ENCODE measurements around the gene TNFRSF14. TPM values are rescaled to one million over a fixed set of nuclear protein-coding genes. Genes with fewer than 3 reads are reported as not detected.

The TNFRSF14 gene
- total and polyA plus RNA-seq, 2 experiments from 2014 or later = not detected

DNA sequence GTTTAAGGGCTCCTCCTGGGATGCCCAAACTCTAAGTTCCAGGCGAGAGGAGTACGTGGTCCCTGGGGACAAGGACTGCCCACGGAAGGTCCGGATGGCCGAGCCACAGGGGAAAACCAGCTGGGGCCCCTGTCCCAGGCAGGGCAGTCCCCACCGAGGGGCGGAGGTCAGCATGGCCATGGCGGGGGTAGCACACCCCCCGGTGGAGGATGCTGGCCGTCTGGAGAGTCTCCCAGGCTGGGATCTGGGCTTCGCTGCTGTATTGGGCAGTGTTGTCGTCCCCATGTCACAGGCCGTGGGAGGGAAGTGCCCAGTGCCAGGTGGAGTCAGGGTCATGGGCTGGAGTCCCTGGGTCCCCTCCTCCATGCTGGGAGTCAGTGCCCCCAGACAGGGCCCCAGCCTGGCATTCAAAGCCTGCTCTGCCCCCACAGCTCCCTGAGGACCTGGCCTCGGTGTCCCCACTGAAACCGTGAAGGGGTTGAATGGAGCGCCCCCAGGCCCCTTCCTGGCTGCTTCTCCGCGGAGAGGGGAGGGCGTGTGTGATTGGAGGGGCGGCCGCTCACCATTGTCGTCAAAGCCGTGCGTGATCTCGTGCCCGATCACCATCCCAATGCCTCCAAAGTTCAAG, 37.2 kb downstream of the TNFRSF14 start:
- Histone ChIP-seq H3K4me3 (no peak overlapping the region), H3K4me1 (ENCODE audit: insufficient read depth) (no peaks in the 10 kb centered on the region), H3K4me2 (no peak overlapping the region), H4K20me1 (replicated peaks; ENCODE audit: insufficient read depth) (no peaks in the 10 kb centered on the region), H2AFZ (no peak overlapping the region), H3K36me3 (ENCODE audit: insufficient read depth) (no peaks in the 10 kb centered on the region), H3K79me2 (replicated peaks; ENCODE audit: insufficient read depth) (no peaks in the 10 kb centered on the region), H3K27me3 (ENCODE audit: insufficient read depth) (no peaks in the 10 kb centered on the region), H3F3A (replicated peaks; ENCODE audit: low read depth) (no peaks in the 10 kb centered on the region), H3K27ac (ENCODE audit: low read depth) (no peak overlapping the region), H3K9me2 (ENCODE audit: insufficient read depth) (no peaks in the 10 kb centered on the region)
- ATAC-seq (no peak), DNase-seq (ENCODE audit: low spot score) (no peak)
- Mint-ChIP-seq H3K4me3 (no peak overlapping the region), H3K4me1 (no peaks in the 10 kb centered on the region), H3K36me3 (ENCODE audit: low read depth) (peaks cover 15% of the 10 kb centered on the region; the same call in 2 of the 3 replicates), H3K27me3 (ENCODE audit: insufficient read depth, low read depth, poor library complexity) (peaks cover 5% of the 10 kb centered on the region), H3K9me3 (peaks cover 14% of the 10 kb centered on the region), H3K27ac (no peak overlapping the region)
- TF ChIP-seq JUNB (IDR thresholded peaks at IDR 0.05; ENCODE audit: unreplicated experiment) (no peak), ZNF114 (CRISPR knock-in tag; IDR thresholded peaks at IDR 0.05) (no peak)
- TF ChIP-seq, protein P1, sequence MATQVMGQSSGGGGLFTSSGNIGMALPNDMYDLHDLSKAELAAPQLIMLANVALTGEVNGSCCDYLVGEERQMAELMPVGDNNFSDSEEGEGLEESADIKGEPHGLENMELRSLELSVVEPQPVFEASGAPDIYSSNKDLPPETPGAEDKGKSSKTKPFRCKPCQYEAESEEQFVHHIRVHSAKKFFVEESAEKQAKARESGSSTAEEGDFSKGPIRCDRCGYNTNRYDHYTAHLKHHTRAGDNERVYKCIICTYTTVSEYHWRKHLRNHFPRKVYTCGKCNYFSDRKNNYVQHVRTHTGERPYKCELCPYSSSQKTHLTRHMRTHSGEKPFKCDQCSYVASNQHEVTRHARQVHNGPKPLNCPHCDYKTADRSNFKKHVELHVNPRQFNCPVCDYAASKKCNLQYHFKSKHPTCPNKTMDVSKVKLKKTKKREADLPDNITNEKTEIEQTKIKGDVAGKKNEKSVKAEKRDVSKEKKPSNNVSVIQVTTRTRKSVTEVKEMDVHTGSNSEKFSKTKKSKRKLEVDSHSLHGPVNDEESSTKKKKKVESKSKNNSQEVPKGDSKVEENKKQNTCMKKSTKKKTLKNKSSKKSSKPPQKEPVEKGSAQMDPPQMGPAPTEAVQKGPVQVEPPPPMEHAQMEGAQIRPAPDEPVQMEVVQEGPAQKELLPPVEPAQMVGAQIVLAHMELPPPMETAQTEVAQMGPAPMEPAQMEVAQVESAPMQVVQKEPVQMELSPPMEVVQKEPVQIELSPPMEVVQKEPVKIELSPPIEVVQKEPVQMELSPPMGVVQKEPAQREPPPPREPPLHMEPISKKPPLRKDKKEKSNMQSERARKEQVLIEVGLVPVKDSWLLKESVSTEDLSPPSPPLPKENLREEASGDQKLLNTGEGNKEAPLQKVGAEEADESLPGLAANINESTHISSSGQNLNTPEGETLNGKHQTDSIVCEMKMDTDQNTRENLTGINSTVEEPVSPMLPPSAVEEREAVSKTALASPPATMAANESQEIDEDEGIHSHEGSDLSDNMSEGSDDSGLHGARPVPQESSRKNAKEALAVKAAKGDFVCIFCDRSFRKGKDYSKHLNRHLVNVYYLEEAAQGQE (IDR thresholded peaks at IDR 0.05; ENCODE audit: unreplicated experiment) = no peak
- TF ChIP-seq, protein P2, sequence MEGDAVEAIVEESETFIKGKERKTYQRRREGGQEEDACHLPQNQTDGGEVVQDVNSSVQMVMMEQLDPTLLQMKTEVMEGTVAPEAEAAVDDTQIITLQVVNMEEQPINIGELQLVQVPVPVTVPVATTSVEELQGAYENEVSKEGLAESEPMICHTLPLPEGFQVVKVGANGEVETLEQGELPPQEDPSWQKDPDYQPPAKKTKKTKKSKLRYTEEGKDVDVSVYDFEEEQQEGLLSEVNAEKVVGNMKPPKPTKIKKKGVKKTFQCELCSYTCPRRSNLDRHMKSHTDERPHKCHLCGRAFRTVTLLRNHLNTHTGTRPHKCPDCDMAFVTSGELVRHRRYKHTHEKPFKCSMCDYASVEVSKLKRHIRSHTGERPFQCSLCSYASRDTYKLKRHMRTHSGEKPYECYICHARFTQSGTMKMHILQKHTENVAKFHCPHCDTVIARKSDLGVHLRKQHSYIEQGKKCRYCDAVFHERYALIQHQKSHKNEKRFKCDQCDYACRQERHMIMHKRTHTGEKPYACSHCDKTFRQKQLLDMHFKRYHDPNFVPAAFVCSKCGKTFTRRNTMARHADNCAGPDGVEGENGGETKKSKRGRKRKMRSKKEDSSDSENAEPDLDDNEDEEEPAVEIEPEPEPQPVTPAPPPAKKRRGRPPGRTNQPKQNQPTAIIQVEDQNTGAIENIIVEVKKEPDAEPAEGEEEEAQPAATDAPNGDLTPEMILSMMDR (conservative IDR thresholded peaks at IDR 0.05; ENCODE audit: low read depth in 2 of 2) = 0 out of 4 replicates have a peak, but pooled peaks of 1 of the 2 experiments have one; percentile 3

DNA sequence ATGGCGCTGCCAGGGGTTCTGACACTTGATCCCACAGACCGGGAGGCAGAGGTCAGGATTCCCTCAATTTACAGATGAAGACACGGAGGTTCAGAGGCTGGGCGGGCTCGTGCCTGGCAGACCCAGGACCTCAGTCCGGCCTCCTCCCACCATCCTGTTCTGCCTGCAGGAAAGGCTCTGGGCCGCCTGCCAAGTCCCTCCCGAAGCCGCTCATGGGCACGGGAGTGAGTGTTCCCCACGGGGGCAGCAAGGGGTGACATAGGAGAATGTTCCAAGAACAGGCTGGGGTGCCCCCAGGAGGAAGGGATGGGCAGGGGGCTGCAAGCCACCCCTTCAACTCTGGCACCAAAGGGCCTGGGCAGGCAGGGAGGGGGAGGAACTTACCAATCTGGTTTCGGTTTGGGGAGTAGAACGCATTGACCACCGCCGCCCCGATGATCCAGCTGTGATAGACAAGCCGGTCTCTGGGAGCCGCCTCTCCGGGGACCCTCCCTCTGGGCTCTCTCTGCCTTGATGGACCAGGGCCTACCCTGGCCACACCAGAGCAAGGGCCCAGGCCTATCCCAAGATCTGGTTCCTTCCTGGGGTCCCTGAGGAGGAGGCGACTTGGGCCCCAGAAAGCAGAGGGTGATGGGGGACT, 38.0 kb downstream of the TNFRSF14 start:
- Mint-ChIP-seq H3K4me1 (no peaks in the 10 kb centered on the region), H3K27me3 (ENCODE audit: insufficient read depth, low read depth, poor library complexity) (peaks cover 6% of the 10 kb centered on the region), H3K4me3 (no peak overlapping the region), H3K27ac (no peak overlapping the region), H3K36me3 (ENCODE audit: low read depth) (peaks cover 15% of the 10 kb centered on the region; the same call in 2 of the 3 replicates), H3K9me3 (peaks cover 18% of the 10 kb centered on the region)
- Histone ChIP-seq H3K4me2 (no peak overlapping the region), H3K27me3 (ENCODE audit: insufficient read depth) (no peaks in the 10 kb centered on the region), H4K20me1 (replicated peaks; ENCODE audit: insufficient read depth) (no peaks in the 10 kb centered on the region), H3K9me2 (ENCODE audit: insufficient read depth) (no peaks in the 10 kb centered on the region), H3K36me3 (ENCODE audit: insufficient read depth) (no peaks in the 10 kb centered on the region), H3K4me3 (no peak overlapping the region), H2AFZ (no peak overlapping the region), H3F3A (replicated peaks; ENCODE audit: low read depth) (no peaks in the 10 kb centered on the region), H3K4me1 (ENCODE audit: insufficient read depth) (no peaks in the 10 kb centered on the region), H3K27ac (ENCODE audit: low read depth) (no peak overlapping the region), H3K79me2 (replicated peaks; ENCODE audit: insufficient read depth) (no peaks in the 10 kb centered on the region)
- DNase-seq (ENCODE audit: low spot score) (no peak), ATAC-seq (no peak)
- TF ChIP-seq EZH2 (IDR thresholded peaks at IDR 0.05; ENCODE audit: low read depth, unreplicated experiment) = no peak
- TF ChIP-seq, protein P3, sequence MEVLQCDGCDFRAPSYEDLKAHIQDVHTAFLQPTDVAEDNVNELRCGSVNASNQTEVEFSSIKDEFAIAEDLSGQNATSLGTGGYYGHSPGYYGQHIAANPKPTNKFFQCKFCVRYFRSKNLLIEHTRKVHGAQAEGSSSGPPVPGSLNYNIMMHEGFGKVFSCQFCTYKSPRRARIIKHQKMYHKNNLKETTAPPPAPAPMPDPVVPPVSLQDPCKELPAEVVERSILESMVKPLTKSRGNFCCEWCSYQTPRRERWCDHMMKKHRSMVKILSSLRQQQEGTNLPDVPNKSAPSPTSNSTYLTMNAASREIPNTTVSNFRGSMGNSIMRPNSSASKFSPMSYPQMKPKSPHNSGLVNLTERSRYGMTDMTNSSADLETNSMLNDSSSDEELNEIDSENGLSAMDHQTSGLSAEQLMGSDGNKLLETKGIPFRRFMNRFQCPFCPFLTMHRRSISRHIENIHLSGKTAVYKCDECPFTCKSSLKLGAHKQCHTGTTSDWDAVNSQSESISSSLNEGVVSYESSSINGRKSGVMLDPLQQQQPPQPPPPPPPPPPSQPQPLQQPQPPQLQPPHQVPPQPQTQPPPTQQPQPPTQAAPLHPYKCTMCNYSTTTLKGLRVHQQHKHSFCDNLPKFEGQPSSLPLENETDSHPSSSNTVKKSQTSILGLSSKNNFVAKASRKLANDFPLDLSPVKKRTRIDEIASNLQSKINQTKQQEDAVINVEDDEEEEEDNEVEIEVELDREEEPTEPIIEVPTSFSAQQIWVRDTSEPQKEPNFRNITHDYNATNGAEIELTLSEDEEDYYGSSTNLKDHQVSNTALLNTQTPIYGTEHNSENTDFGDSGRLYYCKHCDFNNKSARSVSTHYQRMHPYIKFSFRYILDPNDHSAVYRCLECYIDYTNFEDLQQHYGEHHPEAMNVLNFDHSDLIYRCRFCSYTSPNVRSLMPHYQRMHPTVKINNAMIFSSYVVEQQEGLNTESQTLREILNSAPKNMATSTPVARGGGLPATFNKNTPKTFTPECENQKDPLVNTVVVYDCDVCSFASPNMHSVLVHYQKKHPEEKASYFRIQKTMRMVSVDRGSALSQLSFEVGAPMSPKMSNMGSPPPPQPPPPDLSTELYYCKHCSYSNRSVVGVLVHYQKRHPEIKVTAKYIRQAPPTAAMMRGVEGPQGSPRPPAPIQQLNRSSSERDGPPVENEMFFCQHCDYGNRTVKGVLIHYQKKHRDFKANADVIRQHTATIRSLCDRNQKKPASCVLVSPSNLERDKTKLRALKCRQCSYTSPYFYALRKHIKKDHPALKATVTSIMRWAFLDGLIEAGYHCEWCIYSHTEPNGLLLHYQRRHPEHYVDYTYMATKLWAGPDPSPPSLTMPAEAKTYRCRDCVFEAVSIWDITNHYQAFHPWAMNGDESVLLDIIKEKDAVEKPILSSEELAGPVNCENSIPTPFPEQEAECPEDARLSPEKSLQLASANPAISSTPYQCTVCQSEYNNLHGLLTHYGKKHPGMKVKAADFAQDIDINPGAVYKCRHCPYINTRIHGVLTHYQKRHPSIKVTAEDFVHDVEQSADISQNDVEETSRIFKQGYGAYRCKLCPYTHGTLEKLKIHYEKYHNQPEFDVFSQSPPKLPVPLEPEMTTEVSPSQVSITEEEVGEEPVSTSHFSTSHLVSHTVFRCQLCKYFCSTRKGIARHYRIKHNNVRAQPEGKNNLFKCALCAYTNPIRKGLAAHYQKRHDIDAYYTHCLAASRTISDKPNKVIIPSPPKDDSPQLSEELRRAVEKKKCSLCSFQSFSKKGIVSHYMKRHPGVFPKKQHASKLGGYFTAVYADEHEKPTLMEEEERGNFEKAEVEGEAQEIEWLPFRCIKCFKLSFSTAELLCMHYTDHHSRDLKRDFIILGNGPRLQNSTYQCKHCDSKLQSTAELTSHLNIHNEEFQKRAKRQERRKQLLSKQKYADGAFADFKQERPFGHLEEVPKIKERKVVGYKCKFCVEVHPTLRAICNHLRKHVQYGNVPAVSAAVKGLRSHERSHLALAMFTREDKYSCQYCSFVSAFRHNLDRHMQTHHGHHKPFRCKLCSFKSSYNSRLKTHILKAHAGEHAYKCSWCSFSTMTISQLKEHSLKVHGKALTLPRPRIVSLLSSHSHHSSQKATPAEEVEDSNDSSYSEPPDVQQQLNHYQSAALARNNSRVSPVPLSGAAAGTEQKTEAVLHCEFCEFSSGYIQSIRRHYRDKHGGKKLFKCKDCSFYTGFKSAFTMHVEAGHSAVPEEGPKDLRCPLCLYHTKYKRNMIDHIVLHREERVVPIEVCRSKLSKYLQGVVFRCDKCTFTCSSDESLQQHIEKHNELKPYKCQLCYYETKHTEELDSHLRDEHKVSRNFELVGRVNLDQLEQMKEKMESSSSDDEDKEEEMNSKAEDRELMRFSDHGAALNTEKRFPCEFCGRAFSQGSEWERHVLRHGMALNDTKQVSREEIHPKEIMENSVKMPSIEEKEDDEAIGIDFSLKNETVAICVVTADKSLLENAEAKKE (CRISPR knock-in tag; IDR thresholded peaks at IDR 0.05) = no peak
- no peak for TF ChIP-seq ZNF114 (CRISPR knock-in tag; IDR thresholded peaks at IDR 0.05)
- TF ChIP-seq CREB1 (CRISPR knock-in tag; IDR thresholded peaks at IDR 0.05; ENCODE audit: low read depth) = no peak
- TF ChIP-seq POLR2AphosphoS5 (IDR thresholded peaks at IDR 0.05; ENCODE audit: low read depth) = no peak
- no peak for TF ChIP-seq EZH2phosphoT487 (IDR thresholded peaks at IDR 0.05; ENCODE audit: unreplicated experiment)
